ENCODE data around the gene EPM2A. TPM values are rescaled to one million over a fixed set of nuclear protein-coding genes. Genes with fewer than 3 reads are reported as not detected.

Gene EPM2A
- total RNA-seq, 1 donor from 2014 or later = 7.6 TPM

DNA sequence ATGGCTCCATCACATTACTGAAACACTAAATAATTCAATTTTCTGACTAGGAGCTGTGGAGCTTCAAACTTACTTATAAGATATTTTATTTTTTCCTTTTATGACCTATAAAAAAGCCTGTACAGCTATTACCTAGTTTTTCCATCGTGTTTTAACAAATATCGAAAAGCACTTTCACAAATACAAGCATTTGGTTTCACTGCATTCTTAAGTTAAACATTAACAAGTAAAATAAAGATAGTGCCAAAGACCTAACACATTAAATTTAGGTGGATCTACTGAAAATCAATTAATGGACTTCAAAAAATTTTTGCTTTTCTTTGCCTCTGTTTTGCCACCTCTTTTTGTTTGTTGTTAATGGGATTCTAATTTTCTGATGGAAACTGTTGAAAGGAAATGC lies 83.3 kb downstream of the EPM2A start:
- DNase-seq (ENCODE audit: low spot score in 2 of 2) = no peak
- no peak overlapping the region for H3K27ac ChIP-seq
- H3K4me1 ChIP-seq = no peaks in the 10 kb centered on the region
- H3K9me3 ChIP-seq = no peaks in the 10 kb centered on the region
- no peaks in the 10 kb centered on the region for H3K27me3 ChIP-seq
- TF ChIP-seq, protein P1, sequence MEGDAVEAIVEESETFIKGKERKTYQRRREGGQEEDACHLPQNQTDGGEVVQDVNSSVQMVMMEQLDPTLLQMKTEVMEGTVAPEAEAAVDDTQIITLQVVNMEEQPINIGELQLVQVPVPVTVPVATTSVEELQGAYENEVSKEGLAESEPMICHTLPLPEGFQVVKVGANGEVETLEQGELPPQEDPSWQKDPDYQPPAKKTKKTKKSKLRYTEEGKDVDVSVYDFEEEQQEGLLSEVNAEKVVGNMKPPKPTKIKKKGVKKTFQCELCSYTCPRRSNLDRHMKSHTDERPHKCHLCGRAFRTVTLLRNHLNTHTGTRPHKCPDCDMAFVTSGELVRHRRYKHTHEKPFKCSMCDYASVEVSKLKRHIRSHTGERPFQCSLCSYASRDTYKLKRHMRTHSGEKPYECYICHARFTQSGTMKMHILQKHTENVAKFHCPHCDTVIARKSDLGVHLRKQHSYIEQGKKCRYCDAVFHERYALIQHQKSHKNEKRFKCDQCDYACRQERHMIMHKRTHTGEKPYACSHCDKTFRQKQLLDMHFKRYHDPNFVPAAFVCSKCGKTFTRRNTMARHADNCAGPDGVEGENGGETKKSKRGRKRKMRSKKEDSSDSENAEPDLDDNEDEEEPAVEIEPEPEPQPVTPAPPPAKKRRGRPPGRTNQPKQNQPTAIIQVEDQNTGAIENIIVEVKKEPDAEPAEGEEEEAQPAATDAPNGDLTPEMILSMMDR (IDR thresholded peaks at IDR 0.05) = no peak
- no peak overlapping the region for H3K4me3 ChIP-seq
- H3K36me3 ChIP-seq = no peaks in the 10 kb centered on the region
- intact Hi-C loops (cut with DNase I) = no loop called here

DNA sequence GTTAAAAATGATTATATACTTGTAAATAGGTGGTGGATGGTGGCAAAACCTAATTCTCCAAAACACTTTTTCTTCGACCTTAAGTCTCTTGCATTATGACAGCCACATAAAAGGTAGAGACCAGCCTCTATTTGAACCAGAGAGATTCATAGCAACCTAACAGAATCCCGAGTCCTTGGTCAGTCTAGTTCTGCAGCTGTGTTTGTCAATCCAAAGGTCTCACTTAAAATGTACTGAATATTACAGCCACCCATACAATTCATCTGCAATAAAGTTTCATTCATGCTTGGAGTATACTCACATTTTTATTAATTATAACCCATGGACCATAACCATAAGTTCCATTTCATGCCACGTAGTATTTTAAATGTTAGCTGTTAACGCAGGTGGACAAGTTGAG lies 87.2 kb downstream of the EPM2A start:
- Histone ChIP-seq H3K27ac (no peak overlapping the region), H3K27me3 (no peaks in the 10 kb centered on the region), H3K4me1 (no peaks in the 10 kb centered on the region), H3K4me3 (no peak overlapping the region), H3K36me3 (no peaks in the 10 kb centered on the region), H3K9me3 (no peaks in the 10 kb centered on the region)
- no peak for DNase-seq (ENCODE audit: low spot score in 2 of 2)
- intact Hi-C loops (cut with DNase I) = no loop called here
- TF ChIP-seq, protein P1 (IDR thresholded peaks at IDR 0.05) = no peak

GRCh38 chr6:145647602-145648001 lies 87.7 kb downstream of the EPM2A start:
- no peak overlapping the region for H3K4me3 ChIP-seq
- H3K4me1 ChIP-seq = no peaks in the 10 kb centered on the region
- no peaks in the 10 kb centered on the region for H3K27me3 ChIP-seq
- DNase-seq (ENCODE audit: low spot score in 2 of 2) = no peak
- TF ChIP-seq, protein P1 (IDR thresholded peaks at IDR 0.05) = no peak
- no peaks in the 10 kb centered on the region for H3K9me3 ChIP-seq
- no peaks in the 10 kb centered on the region for H3K36me3 ChIP-seq
- no peak overlapping the region for H3K27ac ChIP-seq
- intact Hi-C loops (cut with DNase I) = no loop called here

DNA sequence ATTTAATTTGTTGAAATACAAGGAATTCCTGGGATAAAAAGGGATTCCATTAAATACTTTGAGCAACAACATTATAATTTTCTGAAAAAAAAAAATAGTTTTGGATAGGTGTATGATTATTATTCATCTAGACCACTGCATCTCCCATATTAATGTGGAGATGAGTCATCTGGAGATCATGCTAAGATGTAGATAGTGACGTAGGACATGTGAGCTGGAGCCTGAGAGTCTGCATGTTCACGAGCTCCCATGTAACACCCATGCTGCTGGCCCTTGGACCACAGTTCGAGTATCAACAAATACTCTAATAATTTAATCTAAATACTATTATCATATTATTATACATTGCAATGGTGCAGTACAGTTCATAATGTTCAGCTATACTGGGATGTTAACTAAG lies 91.6 kb downstream of the EPM2A start:
- Histone ChIP-seq H3K27ac (no peak overlapping the region), H3K36me3 (no peaks in the 10 kb centered on the region), H3K9me3 (no peaks in the 10 kb centered on the region), H3K4me3 (no peak overlapping the region), H3K4me1 (no peaks in the 10 kb centered on the region), H3K27me3 (no peaks in the 10 kb centered on the region)
- no peak for DNase-seq (ENCODE audit: low spot score in 2 of 2)
- TF ChIP-seq, protein P1 (IDR thresholded peaks at IDR 0.05) = no peak
- intact Hi-C loops (cut with DNase I) = no loop called here

- intact Hi-C loops (cut with DNase I) = loop anchor here (10.0 kb wide), 1 partner anchor 251 kb away; no protein-coding TSS in a partner anchor
- Histone ChIP-seq H3K27me3 (no peaks in the 10 kb centered on the region), H3K27ac (no peak overlapping the region), H3K4me3 (no peak overlapping the region), H3K4me1 (no peaks in the 10 kb centered on the region), H3K36me3 (peaks cover 0 to 3% of the 10 kb centered on the region in 2 donors), H3K9me3 (no peaks in the 10 kb centered on the region)
- peak in 1 of 2 donors; percentile 72 for DNase-seq (ENCODE audit: low spot score in 2 of 2)
- TF ChIP-seq, protein P1 (IDR thresholded peaks at IDR 0.05) = peak; percentile 39 to 78 (median 67)
Measured at GRCh38 chr6:145633981-145634627, 101.2 kb downstream of the EPM2A start.

Measured in ascending aorta (tissue), 2 donors.